NCI-H82 treated with DMSO at 0.1 percent for 48 hours (cell line): ENCODE results near the gene LENG9.
A peak's percentile ranks its signal among the peaks of the same experiment; 100 is the strongest.
"Not testable (repeated sequence)": the region's sequence is repeated elsewhere in the genome, so short reads cannot be mapped to it uniquely, and the experiment has no call there.

Source experiments
- DNase-seq: peaks from one replicate; lab custom pipeline; 2025; ENCODE audit not compliant: unreplicated experiment; lab: John Stamatoyannopoulos, UW

The LENG9 gene

DNA sequence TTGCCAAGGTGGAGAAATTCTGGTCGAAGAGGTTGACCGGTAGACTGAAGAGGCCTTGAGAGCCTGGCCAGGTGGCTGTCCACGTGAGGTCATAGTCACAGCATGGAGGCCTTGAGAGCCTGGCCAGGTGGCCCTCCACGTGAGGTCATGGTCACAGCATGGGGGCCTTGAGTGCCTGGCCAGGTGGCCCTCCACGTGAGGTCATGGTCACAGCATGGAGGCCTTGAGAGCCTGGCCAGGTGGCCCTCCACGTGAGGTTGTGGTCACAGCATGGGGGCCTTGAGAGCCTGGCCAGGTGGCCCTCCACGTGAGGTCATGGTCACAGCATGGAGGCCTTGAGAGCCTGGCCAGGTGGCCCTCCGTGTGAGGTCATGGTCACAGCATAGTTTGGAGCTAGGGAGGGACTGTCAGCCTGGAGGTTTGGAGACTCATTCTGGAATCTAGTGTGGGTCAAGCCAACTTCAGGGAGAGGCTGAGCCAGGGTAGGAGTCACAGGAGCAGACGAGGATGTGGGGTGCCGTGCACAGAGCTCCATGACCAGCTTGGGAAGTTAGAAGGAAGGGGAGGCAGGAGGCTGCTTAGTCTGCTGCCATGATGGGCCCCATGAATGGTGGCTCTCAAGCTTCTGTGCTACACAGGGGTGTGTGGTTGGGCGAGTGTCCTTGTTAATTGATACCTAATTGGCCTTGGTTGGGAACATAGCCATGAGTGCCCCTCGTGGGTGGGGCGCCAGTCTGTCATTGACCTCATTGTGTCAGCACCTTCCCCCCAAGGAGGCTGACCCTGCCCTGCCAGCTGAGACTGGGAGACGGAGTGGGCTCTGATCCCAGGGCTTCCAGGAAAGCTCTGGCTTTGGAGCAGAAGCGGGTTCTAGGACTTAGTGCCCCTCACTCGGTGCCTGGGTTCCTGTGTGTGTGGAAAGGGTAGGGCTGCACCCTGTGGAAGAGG, 4.0 kb downstream of the LENG9 start:
- no peak for DNase-seq

DNA sequence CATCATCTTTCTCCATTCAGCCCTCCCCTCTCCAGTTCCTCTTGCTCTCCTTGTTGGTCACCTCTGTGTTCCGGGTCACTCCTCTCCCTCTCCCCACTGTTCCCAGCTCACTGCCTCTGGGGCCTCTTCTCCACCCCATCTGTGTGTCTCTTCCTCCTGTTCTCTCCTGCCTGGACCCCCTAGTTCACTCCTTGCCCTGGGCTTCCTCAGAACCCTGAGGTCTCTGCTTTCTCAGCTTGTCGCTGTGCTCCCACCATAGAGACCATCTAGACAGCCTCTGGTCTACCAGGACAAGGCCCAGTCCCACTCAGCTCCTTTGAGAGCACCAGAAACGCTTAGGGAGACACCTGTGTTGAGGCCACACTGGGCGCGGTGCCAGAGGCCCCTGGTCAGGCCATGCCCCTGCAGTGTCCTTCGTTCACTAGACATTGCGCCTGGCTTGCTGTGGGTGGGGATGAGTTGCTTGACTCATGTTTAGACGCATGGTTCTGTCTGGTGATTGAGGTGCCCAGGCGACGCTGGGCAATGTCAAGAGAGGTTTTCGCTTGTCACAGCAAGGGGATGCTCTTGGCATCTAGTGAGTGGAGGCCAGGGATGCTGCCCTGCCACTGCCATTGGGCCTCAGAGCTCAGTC, 4.8 kb downstream of the LENG9 start:
- DNase-seq: no peak

DNA sequence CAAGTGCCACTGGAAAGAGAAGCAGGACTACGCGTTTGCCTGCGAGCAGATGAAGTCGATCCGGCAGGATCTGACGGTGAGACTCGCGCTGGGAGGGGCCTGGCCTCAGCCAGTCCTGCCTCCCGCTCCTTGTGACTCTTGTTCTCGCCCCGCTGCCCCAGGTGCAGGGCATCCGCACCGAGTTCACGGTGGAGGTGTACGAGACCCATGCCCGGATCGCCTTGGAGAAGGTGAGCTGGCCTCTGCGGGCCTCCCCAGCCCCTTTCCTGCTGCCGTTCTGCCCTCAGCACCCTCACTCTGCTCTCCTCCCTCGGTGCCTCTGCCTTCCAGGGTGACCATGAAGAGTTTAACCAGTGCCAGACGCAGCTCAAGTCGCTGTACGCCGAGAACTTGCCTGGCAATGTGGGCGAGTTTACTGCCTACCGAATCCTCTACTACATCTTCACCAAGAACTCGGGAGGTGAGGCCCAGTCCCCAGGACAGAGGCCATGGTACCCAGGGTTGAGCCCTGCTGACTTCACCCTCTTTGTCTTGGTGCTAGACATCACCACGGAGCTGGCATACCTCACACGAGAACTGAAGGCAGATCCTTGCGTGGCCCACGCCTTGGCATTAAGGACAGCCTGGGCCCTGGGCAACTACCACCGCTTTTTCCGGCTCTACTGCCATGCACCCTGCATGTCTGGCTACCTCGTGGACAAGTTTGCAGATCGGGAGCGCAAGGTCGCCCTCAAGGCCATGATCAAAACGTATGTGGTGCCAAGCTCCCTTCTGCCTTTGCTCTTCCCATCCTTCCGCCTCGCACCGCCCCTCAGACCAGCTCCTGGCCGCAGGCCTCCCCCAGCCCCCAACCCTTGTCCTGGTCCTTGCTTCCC, 5.6 kb downstream of the LENG9 start:
- DNase-seq: no peak

DNA sequence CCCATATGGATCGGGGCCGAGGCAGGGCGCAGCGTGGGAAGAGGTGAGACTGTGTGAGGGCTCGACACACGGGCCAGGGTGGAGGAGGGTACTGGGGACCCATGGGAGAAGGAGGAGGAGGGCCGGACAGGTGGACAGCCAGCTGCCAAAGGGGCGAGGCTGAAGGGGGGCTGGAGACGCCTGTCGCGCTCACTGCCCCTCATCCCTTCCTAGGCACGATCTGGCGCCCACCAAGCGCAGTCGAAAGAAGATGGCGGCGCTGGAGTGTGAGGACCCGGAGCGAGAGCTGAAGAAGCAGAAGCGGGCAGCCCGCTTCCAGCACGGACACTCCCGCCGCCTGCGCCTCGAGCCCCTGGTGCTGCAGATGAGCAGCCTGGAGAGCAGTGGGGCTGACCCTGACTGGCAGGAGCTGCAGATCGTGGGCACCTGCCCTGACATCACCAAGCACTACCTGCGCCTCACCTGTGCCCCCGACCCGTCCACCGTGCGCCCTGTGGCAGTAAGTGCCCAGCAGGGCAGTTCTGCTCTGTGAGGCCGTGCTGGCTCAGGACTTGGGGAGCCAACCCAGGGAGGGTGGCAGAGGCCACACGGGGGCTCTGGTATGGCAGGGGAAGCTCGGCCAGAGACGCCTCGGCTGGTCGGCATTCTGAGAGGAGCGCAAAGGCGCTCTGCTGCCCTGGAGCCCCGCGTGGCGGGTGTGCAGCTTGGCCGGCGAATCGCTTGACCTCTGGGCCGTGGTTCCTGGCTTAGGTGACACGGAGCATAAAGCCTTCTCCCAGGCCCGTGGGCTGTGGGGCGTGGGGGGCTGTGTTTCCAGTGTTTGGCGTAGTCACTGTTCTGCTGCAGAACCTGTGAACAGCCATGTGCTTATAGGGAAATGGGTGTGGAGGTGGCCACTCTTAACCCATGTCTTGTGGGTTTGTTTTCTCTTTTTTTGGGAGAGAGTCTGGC, 6.9 kb downstream of the LENG9 start:
- DNase-seq: no peak

DNA sequence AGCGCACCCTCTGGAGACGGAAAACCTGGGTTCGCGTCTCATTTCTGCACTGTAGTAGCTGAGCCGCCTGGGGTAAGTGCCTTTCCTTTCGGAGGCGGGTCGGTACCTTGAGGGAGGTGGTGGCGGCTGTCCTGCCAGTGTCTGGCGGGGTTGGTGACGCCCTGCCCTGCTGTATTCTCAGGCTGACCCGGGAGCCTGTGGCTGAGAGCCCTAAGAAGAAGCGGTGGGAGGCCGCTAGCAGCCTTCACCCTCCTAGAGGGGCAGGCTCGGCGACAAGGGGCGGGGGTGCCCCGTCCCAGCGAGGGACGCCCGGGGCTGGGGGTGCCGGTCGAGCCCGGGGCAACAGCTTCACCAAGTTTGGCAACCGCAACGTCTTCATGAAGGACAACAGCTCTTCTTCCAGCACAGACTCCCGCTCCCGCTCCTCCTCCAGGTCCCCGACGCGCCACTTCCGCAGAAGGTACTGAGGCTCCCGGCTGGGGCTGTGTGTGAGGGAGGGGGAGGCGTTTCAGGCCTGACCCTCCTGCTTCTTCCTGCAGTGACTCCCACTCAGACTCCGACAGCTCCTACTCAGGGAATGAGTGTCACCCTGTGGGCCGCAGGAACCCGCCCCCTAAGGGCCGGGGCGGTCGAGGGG, 7.7 kb downstream of the LENG9 start:
- no peak for DNase-seq

DNA sequence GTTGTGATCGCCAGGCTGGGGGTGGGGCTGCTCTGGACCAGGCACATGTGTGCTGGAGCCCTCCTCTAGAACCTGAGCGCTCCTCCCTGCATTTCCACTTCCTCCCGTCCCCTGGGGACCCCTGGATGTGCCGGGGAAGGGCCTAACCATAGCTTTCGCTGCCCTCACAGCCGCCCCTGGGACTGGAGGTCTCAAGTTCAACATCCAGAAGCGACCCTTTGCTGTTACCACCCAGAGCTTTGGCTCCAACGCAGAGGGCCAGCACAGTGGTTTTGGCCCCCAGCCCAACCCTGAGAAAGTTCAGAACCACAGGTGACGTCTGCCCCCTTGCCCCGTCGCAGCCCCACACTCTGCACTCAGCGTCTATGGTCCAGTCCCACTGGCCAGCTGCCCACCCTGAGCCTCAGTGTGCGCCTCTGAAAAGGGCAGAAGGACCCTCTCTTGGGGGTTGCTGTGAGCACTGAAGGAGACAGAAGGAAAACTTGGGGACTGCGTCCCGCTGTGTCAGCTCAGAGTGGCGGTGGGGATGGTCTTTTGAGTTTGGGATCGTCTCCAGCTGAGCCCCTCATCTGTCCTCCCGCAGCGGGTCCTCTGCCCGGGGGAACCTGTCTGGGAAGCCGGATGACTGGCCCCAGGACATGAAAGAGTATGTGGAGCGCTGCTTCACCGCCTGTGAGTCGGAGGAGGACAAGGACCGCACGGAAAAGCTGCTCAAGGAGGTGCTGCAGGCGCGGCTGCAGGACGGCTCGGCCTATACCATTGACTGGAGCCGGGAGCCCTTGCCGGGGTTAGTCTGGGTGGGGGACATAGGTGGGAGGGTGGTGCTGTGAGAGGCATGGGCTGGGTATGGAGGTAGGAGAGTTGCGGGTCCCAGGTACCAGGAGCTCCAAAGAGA, 8.6 kb downstream of the LENG9 start:
- no peak for DNase-seq

DNA sequence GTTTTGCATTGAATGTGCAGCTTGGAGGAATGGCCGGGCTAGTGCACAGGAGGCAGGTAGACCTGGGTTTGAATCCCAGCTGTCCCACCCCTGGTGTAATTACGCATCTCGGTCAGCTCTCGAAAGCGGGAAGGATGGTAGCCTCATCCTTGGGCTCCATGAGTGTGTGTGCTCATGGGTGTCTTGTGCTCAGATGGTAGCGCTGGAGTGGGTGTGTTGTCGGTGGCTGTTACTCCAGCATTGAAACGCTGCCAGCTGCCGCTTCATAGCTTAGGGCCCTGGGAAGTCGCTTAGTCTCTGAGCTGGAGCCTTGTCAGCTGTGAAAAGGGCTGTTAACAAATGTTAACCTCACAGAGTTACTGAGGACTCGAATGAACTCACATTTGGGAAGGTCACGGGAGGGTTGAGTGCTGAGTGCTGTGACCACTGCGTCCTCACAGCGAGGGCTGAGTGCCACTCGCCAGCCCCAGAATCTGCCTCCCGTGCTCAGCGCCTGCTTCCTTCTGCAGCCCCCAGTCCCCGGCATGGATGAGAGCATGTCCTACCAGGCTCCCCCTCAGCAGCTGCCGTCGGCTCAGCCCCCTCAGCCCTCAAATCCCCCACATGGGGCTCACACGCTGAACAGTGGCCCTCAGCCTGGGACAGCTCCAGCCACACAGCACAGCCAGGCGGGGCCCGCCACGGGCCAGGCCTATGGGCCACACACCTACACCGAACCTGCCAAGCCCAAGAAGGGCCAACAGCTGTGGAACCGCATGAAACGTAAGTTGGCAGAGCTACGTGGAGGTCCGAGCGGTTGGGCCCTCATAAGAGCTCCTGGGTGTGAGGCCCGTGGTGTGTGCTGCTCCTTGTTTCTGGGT, 9.4 kb downstream of the LENG9 start:
- DNase-seq: no peak

DNA sequence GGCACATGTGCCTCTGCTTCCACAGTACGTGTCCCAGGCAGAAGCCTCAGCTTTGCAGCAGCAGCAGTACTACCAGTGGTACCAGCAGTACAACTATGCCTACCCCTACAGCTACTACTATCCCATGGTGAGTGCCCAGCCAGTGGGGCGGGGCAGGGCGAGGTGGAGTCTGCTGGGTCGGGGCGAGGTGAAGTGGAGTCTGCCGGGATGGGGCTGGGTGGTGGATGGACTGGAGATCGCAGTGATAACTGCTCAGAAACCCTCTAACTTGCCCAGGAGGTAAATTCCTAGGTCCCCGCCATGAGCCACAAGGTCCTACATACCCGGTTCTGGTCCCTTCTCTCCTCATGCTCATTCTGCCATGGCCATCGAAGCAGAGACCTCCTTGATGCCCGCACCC, 11.0 kb downstream of the LENG9 start:
- no peak for DNase-seq

DNA sequence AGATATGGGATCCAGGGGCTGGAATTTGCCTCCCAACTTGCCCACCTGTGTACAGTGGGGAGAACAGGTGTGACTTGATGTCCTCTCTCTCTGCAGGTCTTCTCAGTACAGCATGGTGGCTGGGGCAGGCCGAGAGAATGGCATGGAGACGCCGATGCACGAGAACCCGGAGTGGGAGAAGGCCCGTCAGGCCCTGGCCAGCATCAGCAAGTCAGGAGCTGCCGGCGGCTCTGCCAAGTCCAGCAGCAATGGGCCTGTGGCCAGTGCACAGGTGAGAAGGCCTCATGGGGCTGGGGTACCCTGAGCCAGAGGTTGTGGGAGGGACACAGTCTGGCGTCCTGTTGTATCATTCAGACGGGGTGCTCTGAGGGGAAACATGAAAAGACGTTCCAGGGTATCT, 11.6 kb downstream of the LENG9 start:
- DNase-seq: no peak

DNA sequence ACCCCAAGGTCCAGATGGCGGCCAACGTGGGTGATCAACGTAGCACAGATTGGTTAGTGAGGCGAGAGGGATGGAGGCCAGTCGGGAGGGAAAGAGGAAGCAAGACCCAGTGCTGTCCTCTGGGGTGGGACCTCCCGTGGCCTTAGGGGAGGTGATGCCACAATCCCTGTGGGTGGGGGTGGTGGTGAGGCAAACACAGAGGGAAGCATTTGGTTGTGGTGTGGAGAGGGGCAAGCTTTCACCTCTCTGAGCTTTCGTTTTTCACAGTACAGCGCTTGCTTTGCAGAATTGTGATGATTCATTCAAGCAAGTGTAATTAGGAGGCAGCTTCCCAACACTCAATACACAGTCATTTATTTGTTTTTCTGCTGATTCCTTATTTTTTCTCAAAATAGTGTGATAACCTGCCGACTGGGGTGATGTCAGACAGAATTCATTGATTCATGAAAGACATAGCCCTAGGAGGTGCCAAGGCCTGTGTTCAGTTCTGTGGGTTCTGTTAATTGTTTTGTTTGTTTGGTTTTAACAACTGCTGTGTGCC, 12.2 kb downstream of the LENG9 start:
- no peak for DNase-seq

DNA sequence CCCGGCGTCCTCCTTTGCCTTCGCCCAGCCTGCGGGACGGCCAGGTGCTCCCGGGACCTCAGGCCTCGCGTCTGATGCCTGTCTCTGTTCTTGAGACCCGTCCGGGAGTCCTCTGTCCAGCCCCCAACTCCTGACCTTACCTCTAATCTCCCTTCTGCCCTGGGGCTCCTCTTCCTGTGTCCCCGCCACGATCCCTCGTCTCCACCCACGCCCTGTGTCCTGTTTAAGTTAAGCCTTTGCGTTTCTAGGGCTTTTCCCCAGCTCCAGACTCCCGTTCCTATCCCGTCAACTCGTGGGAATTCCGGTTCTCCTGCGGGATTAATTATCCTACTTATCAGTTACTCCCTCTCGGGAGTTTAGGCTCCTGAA, 13.9 kb downstream of the LENG9 start:
- DNase-seq: no peak

DNA sequence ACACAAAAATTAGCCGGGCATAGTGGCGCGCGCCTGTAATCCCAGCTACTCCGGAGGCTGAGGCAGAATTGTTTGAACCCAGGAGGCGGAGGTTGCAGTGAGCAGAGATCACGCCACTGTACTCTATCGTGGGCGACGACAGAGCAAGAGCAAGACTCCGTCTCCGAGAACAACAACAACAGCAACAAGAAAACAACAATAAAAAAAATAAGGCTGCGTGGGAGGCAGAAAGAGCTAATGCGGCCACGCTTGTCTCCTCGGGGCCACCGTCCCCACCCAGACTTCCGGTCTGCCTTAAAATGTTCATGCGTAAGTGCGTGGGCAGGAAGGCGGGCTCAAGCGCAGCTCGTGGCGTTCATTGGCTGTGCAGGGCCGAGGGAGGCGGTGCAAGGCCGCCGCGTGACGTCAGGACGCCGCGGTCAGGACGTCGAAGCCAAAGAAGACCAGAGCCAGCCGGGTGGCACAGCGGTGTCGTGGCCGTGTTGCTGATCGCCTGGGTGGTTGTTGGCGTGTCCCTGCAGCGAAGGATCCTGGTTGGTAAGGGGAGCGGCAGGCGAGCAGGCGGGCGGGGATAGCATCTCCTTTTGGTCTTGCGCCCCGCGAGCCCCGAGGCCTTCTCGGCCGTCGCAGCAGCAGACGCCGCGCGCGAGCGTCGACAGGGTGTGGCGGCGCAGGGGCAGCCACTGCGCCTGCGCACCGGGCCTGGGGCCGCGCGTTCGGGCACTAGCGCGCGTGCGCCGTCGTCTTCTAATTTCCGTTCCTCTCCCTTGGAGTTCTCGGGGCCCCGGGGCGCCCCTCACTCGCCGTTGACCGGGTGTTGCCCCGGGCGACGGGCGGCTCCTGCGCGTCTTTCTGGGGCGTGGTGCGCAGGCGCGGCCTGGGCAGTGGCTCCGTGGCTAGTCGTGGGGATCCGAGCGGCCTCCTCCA, 14.5 kb downstream of the LENG9 start, which contains the start of gene LENG8:
Gene LENG8, plus strand, starts transcription at position 426 of the 927 bp plus-strand sequence. CDS start 2,146 bp downstream, outside the sequence.
- DNase-seq: peak; percentile 88

DNA sequence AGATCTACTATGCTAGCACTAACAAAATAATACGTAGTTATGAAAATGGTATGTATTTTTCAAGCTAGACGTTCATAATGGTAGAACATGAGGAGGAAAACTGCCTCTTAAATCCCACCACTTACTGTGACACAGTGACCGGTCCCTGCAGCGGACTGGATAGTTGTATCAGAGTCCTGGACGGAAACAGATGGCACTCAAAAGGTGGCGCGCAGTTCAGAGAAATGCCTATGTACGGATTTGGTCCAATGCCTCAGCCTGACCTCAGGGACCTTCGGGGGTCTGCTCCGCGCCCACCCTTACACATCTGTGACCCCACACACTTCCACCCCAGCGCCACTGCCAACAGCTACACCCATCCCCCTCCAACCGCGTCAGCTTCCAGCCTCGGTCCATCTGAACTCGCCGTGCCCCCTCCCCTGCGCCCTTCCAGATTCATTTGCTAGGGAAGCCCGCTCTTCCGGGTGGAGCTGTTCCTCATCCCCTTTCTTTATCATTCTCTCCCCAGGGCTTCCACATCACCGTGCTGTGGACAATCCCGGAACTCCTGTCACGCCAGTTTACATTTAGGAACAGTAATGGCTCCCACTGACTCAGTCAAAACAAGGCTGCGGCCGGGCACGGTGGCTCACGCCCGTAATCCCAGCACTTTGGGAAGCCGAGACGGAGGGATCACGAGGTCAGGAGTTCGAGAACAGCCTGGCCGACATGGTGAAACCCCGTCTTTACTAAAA, 15.4 kb downstream of the LENG9 start:
- DNase-seq: peak; percentile 12

DNA sequence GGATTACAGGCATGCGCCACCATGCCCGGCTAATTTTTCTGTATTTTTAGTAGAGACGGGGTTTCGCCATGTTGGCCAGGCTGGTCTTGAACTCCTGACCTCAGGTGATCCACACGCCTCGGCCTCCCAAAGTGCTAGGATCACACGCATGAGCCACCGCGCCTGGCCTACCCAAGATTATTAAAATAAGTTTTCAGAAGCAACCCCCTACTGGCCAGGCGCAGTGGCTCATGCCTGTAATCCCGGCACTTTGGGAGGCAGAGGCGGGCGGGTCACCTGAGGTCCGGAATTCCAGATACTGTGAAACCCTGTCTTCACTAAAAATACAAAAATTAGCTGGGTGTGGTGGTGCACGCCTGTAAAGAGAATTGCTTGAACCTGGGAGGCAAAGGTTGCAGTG, 17.2 kb downstream of the LENG9 start:
- not testable (repeated sequence) for DNase-seq

DNA sequence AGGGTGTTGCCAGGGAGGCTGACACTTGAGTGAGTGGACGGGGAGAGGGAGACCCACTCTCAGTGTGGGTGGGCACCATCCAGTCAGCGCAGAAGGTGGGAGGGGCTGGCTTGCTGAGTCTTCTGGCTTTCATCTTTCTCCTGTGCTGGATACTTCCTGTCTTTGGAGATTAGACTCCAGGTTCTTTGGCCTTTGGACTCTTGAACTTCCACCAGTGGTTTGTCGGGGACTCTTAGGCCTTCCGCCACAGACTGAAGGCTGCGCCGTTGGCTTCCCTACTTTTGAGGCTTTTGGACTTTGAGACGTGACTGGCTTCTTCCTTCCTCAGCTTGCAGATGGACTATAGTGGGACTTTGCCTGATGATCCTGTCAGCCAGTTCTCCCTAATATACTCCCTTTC, 18.8 kb downstream of the LENG9 start:
- no peak for DNase-seq

DNA sequence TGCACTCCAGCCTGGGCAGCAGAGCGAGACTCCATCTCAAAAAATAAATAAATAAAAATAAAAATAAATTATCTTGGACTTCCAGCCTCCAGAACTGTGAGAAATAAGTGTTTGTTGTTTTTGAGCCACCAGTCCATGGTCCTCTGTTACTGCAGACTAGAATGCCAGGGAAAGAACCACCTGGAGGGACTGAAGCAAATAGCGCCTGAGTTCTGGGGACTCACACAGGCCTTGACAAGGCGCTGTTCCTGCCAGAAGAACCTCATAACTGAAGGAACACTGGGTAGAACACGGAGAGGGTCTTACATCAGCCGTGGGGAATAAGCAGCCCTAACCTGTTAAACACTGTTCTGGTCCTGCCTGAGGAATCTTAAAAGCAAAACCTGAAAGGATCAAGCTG, 22.9 kb downstream of the LENG9 start:
- DNase-seq: no peak
